Measurements from ENCODE around the gene SEMA4A. TPM values are rescaled to one million over a fixed set of nuclear protein-coding genes. Genes with fewer than 3 reads are reported as not detected.

The SEMA4A gene
- total RNA-seq, 2 experiments from 2014 or later: 68.2 to 75.1 TPM

DNA sequence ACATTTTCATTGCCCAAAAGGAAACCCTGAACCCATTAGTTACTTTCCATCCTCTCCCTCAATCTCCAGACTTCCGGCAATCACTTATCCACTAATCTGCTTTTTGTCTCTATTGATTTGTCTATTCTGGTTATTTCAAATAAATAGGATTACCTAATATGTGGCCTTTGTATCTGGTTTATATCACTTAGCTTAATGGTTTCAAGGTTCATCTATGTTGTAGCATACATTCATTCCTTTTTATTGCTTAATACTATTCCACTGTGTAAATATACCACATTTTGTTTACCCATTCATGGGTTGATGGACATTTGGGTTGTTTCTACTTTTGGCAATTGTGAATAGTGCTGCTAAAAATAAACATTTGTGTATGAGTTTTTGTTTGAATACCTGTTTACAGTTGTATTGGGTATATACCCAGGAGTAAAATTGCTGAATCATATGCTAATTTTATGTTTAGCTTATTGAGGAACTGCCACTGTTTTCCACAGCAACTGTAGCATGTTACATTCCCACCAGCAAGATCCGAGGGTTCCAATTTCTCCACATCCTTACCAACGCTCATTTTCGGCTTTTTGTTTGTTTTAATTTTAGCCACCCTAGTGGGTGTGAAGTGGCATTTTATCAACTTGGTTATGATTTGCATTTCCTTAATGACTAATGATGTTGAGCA lies 38.0 kb downstream of the SEMA4A start:
- intact Hi-C loops (cut with micrococcal nuclease): loop anchor here (5.0 kb wide), 1 partner anchor 91 kb away; the partner anchor contains the start of genes SMG5 and TMEM79
- Mint-ChIP-seq H3K27ac (no peak overlapping the region), H3K27me3 (no peaks in the 10 kb centered on the region), H3K4me1 (ENCODE audit: low read depth) (peaks cover 39% of the 10 kb centered on the region), H3K4me3 (no peak overlapping the region), H3K9me3 (peaks cover 9% of the 10 kb centered on the region), H3K36me3 (peaks cover 25% of the 10 kb centered on the region)
- ChIA-PET CTCF (interaction anchor here (0.6 to 1.1 kb wide), 2 partner anchors 34 to 125 kb away, joined by 3 to 5 read pairs; no protein-coding TSS in a partner anchor), POLR2A (interaction anchor here (4.1 kb wide), 1 partner anchor 30 kb away, joined by 16 read pairs; no protein-coding TSS in a partner anchor)
- no peak for DNase-seq

DNA sequence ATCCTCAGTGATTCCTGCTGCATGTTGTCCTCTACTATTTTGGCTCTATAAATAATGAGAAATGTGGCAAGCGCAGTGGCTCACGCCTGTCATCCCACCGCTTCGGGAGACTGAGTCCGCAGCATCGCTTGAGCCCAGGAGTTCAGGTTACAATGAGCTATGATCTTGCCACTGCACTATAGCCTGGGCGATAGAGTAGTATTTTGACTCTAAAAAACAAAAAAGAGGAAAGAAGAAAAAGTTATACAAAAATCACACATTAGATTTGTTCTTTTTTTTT lies 39.8 kb downstream of the SEMA4A start:
- peaks cover 40% of the 10 kb centered on the region for H3K36me3 Mint-ChIP-seq
- DNase-seq: no peak
- H3K27me3 Mint-ChIP-seq: no peaks in the 10 kb centered on the region
- CTCF ChIA-PET: interaction anchor here (0.8 to 1.9 kb wide), 6 partner anchors 20 to 86 kb away, joined by 3 to 13 read pairs (median 4); partner anchors contain the start of gene PMF1
- POLR2A ChIA-PET: interaction anchor here (0.6 to 4.1 kb wide), 11 partner anchors 20 to 298 kb away, joined by 3 to 27 read pairs (median 5); partner anchors contain the start of gene PMF1
- peak overlapping the region; percentile 100 for H3K4me3 Mint-ChIP-seq
- peaks cover 55% of the 10 kb centered on the region for H3K4me1 Mint-ChIP-seq (ENCODE audit: low read depth)
- H3K27ac Mint-ChIP-seq: peak overlapping the region; percentile 81
- intact Hi-C loops (cut with micrococcal nuclease): loop anchor here (1.0 to 5.0 kb wide), 4 partner anchors 21 to 89 kb away; partner anchors contain the start of genes SMG5 and TMEM79
- no peaks in the 10 kb centered on the region for H3K9me3 Mint-ChIP-seq

DNA sequence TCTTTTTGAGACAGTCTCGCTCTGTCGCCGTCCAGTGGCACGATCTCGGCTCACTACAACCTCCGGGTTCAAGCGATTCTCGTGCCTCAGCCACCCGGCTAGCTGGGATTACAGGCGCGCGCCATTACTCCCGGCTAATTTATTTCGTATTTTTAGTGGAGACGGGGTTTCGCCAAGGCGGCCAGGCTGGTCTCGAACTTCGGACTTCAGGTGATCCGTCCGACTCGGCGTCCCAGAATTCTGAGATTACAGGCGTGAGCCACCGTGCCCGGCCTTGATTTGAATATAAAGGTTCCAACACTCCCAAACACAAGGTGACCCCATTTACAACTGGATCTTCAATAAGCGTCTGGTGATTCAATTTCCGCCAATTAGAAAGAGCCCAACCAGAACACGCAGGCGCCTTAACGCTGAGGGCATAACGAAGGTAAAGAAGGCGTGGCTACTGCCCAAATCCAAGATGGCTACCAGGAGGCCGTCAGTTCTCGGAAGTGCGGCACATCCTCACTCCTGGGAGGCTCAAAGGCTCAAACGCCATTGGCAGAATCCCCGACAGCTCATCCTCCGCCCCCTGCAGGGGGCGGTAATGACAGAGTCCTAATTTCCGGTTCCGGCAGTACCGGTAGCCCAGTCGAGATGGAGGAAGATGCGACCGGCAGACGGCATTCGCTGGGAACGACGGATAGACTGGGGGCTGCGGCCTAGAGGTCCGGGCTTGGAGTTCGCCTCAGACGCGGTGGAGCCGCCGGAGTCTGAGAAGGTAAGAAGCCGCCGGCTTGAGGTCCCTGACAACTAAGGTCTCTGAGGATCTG lies 40.3 kb downstream of the SEMA4A start, which contains the start of gene SLC25A44:
TSS of gene SLC25A44 (plus strand) at position 617 of the 812 bp plus-strand sequence. CDS start 5,744 bp downstream, outside the sequence.
- no peaks in the 10 kb centered on the region for H3K27me3 Mint-ChIP-seq
- no peaks in the 10 kb centered on the region for H3K9me3 Mint-ChIP-seq
- intact Hi-C loops (cut with micrococcal nuclease): loop anchor here (1.0 to 5.0 kb wide), 4 partner anchors 21 to 89 kb away; partner anchors contain the start of genes SMG5 and TMEM79
- CTCF ChIA-PET: interaction anchor here (0.8 to 1.9 kb wide), 7 partner anchors 19 to 87 kb away, joined by 3 to 13 read pairs (median 3); partner anchors contain the start of gene PMF1
- peak within 1 kb of the TSS; percentile 100 for H3K4me3 Mint-ChIP-seq
- peak; percentile 99 for DNase-seq
- peaks cover 61% of the 10 kb centered on the region for H3K4me1 Mint-ChIP-seq (ENCODE audit: low read depth)
- peaks cover 43% of the 10 kb centered on the region for H3K36me3 Mint-ChIP-seq
- H3K27ac Mint-ChIP-seq: peak within 1 kb of the TSS; percentile 81
- POLR2A ChIA-PET: interaction anchor here (0.6 to 4.1 kb wide), 15 partner anchors 20 to 298 kb away, joined by 3 to 27 read pairs (median 4); partner anchors contain the start of gene PMF1

- H3K36me3 Mint-ChIP-seq: peaks cover 48% of the 10 kb centered on the region
- POLR2A ChIA-PET: interaction anchor here (1.0 to 4.1 kb wide), 8 partner anchors 19 to 95 kb away, joined by 3 to 27 read pairs (median 4); partner anchors contain the start of gene PMF1
- H3K4me1 Mint-ChIP-seq (ENCODE audit: low read depth): peaks cover 67% of the 10 kb centered on the region
These were observed 40.9 kb downstream of the SEMA4A start for GRCh38 chr1:156194300-156194652.

DNA sequence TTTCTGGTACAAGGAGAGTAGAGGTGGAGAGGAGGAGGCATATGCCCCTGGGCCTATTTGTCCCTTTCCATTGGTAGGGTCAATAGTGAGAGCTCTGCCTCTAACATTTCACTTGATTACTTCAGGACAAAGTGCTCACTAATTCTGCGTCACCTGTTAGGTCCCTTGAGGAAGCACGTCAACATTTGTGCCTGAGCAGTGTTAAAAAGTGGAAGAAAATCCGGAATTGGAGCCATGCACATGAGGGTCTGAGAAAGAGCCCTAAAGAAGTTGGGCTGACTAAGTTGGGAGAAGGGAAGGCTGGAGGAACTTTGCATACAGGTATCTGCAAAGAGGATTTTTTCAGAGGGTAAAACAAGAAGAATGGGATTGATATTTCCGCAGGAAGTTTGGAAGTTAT lies 42.5 kb downstream of the SEMA4A start:
- no peak for DNase-seq
- peaks cover 81% of the 10 kb centered on the region for H3K4me1 Mint-ChIP-seq (ENCODE audit: low read depth)
- ChIA-PET CTCF (interaction anchor here (6.2 kb wide), 1 partner anchor 29 kb away, joined by 56 read pairs; no protein-coding TSS in a partner anchor), POLR2A (interaction anchor here (6.5 kb wide), 1 partner anchor 19 kb away, joined by 62 read pairs; the partner anchor contains the start of gene PMF1)
- peaks cover 62% of the 10 kb centered on the region for H3K36me3 Mint-ChIP-seq
- intact Hi-C loops (cut with micrococcal nuclease): no loop called here
- peak overlapping the region; percentile 46 for H3K27ac Mint-ChIP-seq
- H3K4me3 Mint-ChIP-seq: peak overlapping the region; percentile 100
- no peaks in the 10 kb centered on the region for H3K27me3 Mint-ChIP-seq
- no peaks in the 10 kb centered on the region for H3K9me3 Mint-ChIP-seq

More at GRCh38 chr1:156194300-156194652, 40.9 kb downstream of the SEMA4A start:
- Mint-ChIP-seq H3K27me3 (no peaks in the 10 kb centered on the region), H3K9me3 (no peaks in the 10 kb centered on the region), H3K27ac (peak overlapping the region; percentile 81), H3K4me3 (peak overlapping the region; percentile 100)
- intact Hi-C loops (cut with micrococcal nuclease): loop anchor here (5.0 kb wide), 1 partner anchor 88 kb away; the partner anchor contains the start of genes SMG5 and TMEM79
- CTCF ChIA-PET: interaction anchor here (0.9 to 1.9 kb wide), 6 partner anchors 19 to 49 kb away, joined by 3 to 13 read pairs (median 4); partner anchors contain the start of gene PMF1
- no peak for DNase-seq

GRCh38 chr1:156196445-156196844 lies 43.1 kb downstream of the SEMA4A start:
- Mint-ChIP-seq H3K4me3 (peak overlapping the region; percentile 100), H3K27me3 (no peaks in the 10 kb centered on the region), H3K36me3 (peaks cover 62% of the 10 kb centered on the region), H3K4me1 (ENCODE audit: low read depth) (peaks cover 81% of the 10 kb centered on the region), H3K27ac (peak overlapping the region; percentile 46), H3K9me3 (no peaks in the 10 kb centered on the region)
- no peak for DNase-seq
- POLR2A ChIA-PET: interaction anchor here (1.0 to 6.5 kb wide), 2 partner anchors 14 to 18 kb away, joined by 3 to 62 read pairs; partner anchors contain the start of gene PMF1
- CTCF ChIA-PET: interaction anchor here (1.4 to 6.2 kb wide), 2 partner anchors 28 to 49 kb away, joined by 3 to 56 read pairs; no protein-coding TSS in a partner anchor
- intact Hi-C loops (cut with micrococcal nuclease): no loop called here

- ChIA-PET POLR2A (interaction anchor here (0.6 to 6.5 kb wide), 7 partner anchors 12 to 102 kb away, joined by 3 to 62 read pairs (median 5); partner anchors contain the start of gene PMF1), CTCF (interaction anchor here (0.6 to 6.2 kb wide), 9 partner anchors 14 to 108 kb away, joined by 3 to 56 read pairs (median 6); partner anchors contain the start of gene PMF1)
- peaks cover 64% of the 10 kb centered on the region for H3K4me1 Mint-ChIP-seq (ENCODE audit: low read depth)
- H3K4me3 Mint-ChIP-seq: no peak overlapping the region
- H3K36me3 Mint-ChIP-seq: peaks cover 61% of the 10 kb centered on the region
- intact Hi-C loops (cut with micrococcal nuclease): loop anchor here (1.0 to 2.0 kb wide), 3 partner anchors 14 to 38 kb away; partner anchors contain the start of gene PMF1
- DNase-seq: peak; percentile 73
- H3K27me3 Mint-ChIP-seq: no peaks in the 10 kb centered on the region
- no peak overlapping the region for H3K27ac Mint-ChIP-seq
- H3K9me3 Mint-ChIP-seq: no peaks in the 10 kb centered on the region
These were observed 45.5 kb downstream of the SEMA4A start for GRCh38 chr1:156198831-156199349.

DNA sequence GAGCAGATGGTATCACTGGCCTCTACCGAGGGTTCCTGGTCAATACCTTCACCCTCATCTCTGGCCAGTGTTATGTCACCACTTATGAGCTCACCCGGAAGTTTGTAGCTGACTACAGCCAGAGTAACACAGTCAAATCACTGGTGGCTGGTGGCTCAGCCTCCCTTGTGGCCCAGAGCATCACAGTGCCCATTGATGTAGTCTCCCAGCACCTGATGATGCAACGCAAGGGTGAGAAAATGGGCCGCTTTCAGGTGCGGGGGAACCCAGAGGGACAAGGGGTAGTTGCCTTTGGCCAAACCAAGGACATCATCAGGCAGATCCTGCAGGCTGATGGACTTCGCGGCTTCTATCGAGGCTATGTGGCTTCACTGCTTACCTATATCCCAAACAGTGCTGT lies 46.7 kb downstream of the SEMA4A start:
- intact Hi-C loops (cut with micrococcal nuclease): no loop called here
- Mint-ChIP-seq H3K27ac (no peak overlapping the region), H3K4me1 (ENCODE audit: low read depth) (peaks cover 58% of the 10 kb centered on the region), H3K36me3 (peaks cover 56% of the 10 kb centered on the region), H3K9me3 (no peaks in the 10 kb centered on the region), H3K4me3 (no peak overlapping the region), H3K27me3 (no peaks in the 10 kb centered on the region)
- POLR2A ChIA-PET: interaction anchor here (2.4 to 6.5 kb wide), 3 partner anchors 10 to 18 kb away, joined by 6 to 62 read pairs (median 27); partner anchors contain the start of gene PMF1
- DNase-seq: peak; percentile 49
- CTCF ChIA-PET: interaction anchor here (1.5 to 6.2 kb wide), 4 partner anchors 13 to 71 kb away, joined by 3 to 56 read pairs (median 10); partner anchors contain the start of gene PMF1

DNA sequence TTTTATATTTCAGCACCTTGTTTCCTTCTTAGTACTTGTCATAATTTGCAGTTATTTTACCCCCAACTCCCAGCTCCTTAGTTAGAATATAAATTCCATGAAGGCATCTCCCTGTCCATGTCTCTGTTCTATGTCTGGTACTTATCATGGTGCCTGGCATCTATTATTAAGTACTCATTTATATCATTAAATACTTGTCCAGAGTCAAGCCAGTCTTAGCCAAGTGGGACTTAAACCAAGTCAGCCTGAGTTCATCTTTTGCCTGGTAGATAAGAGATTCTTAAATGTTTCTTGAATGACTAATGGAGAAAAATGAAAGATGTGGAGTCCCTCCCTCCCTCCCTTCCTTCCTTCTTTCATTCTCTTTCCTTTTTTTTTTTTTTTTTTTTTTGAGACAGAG lies 49.9 kb downstream of the SEMA4A start:
- intact Hi-C loops (cut with micrococcal nuclease): no loop called here
- POLR2A ChIA-PET: interaction anchor here (1.1 kb wide), 1 partner anchor 20 kb away, joined by 3 read pairs; no protein-coding TSS in a partner anchor
- peaks cover 33% of the 10 kb centered on the region for H3K4me1 Mint-ChIP-seq (ENCODE audit: low read depth)
- no peak overlapping the region for H3K4me3 Mint-ChIP-seq
- CTCF ChIA-PET: interaction anchor here (1.0 to 1.4 kb wide), 3 partner anchors 22 to 62 kb away, joined by 3 to 4 read pairs (median 3); no protein-coding TSS in a partner anchor
- H3K9me3 Mint-ChIP-seq: no peaks in the 10 kb centered on the region
- no peak for DNase-seq
- H3K27ac Mint-ChIP-seq: no peak overlapping the region
- H3K27me3 Mint-ChIP-seq: no peaks in the 10 kb centered on the region
- H3K36me3 Mint-ChIP-seq: peaks cover 44% of the 10 kb centered on the region

GRCh38 chr1:156204686-156205085 lies 51.3 kb downstream of the SEMA4A start:
- H3K36me3 Mint-ChIP-seq: peaks cover 44% of the 10 kb centered on the region
- POLR2A ChIA-PET: no interaction called here
- H3K27ac Mint-ChIP-seq: peak overlapping the region; percentile 35
- no peaks in the 10 kb centered on the region for H3K27me3 Mint-ChIP-seq
- DNase-seq: no peak
- intact Hi-C loops (cut with micrococcal nuclease): no loop called here
- CTCF ChIA-PET: no interaction called here
- peaks cover 22% of the 10 kb centered on the region for H3K4me1 Mint-ChIP-seq (ENCODE audit: low read depth)
- no peaks in the 10 kb centered on the region for H3K9me3 Mint-ChIP-seq
- H3K4me3 Mint-ChIP-seq: no peak overlapping the region

GRCh38 chr1:156211243-156211642 lies 57.9 kb downstream of the SEMA4A start:
- CTCF ChIA-PET: interaction anchor here (1.5 to 5.4 kb wide), 2 partner anchors 14 to 70 kb away, joined by 3 to 78 read pairs; no protein-coding TSS in a partner anchor
- Mint-ChIP-seq H3K4me1 (ENCODE audit: low read depth) (peaks cover 28% of the 10 kb centered on the region), H3K27me3 (no peaks in the 10 kb centered on the region), H3K27ac (peak overlapping the region; percentile 96), H3K4me3 (no peak overlapping the region), H3K36me3 (peaks cover 63% of the 10 kb centered on the region), H3K9me3 (no peaks in the 10 kb centered on the region)
- intact Hi-C loops (cut with micrococcal nuclease): loop anchor here (5.0 kb wide), 1 partner anchor 291 kb away; the partner anchor contains the start of gene MEF2D
- POLR2A ChIA-PET: interaction anchor here (0.6 to 5.2 kb wide), 4 partner anchors 10 to 15 kb away, joined by 3 to 85 read pairs (median 4); no protein-coding TSS in a partner anchor
- DNase-seq: no peak
